ENCODE results near the gene ELFN1.

Gene ELFN1

DNA sequence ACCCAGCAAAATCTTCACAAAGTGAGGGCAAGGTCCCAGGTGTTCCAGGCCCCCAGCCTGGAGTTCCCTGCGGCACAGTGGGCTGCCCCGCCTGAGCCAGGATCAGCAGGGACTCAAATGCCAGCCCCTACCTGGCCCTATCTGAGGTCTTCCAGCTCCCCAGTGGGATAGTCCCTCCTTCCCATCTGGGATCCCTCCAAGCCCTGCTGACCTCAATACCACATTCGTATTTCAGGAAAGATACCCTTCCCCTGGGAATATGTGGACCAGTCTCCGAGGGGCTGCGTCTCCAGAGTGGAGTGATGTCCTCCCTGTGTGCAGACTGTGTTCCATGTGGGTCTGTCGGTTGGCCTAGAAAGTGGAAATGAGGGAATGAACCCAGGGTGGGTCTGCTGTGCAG lies 40.9 kb downstream of the ELFN1 start:
- DNase-seq (ENCODE audit: low read depth), result no peak
- TF ChIP-seq, protein P1, sequence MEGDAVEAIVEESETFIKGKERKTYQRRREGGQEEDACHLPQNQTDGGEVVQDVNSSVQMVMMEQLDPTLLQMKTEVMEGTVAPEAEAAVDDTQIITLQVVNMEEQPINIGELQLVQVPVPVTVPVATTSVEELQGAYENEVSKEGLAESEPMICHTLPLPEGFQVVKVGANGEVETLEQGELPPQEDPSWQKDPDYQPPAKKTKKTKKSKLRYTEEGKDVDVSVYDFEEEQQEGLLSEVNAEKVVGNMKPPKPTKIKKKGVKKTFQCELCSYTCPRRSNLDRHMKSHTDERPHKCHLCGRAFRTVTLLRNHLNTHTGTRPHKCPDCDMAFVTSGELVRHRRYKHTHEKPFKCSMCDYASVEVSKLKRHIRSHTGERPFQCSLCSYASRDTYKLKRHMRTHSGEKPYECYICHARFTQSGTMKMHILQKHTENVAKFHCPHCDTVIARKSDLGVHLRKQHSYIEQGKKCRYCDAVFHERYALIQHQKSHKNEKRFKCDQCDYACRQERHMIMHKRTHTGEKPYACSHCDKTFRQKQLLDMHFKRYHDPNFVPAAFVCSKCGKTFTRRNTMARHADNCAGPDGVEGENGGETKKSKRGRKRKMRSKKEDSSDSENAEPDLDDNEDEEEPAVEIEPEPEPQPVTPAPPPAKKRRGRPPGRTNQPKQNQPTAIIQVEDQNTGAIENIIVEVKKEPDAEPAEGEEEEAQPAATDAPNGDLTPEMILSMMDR (IDR thresholded peaks at IDR 0.05; ENCODE audit: low read depth, low read length, missing control alignments), result no peak
- no peak overlapping the region for H3K4me3 ChIP-seq (ENCODE audit: low read depth, low read length)

DNA sequence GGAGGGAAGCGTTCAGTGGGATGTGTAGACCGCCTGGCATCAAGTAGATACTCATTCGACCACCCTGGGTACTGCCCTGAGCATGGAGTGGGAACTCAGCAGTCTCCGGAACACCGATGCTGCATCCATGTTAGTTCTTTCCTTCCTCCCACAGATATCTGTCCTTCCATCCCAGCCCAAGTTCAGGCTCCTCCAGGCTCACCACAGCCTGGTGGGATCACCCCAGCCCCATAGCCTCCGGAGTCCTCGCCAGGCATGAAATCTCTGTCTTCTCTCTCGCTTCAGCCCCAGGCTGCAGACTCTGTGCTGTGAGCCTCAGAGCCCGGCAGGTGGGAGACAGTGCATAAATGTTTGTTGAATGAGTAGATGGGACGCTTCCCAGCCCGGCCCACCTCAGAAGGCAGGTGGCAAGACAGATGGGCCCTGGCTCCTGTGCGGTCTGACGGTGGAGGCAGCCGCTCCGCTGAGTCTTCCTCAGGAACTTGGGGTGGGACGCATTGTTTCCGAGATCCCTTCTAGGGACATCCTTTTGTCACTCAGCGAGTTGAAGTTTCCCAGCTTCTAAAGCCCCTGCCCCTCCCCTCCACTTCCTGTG lies 42.9 kb downstream of the ELFN1 start:
- TF ChIP-seq, protein P1 (IDR thresholded peaks at IDR 0.05; ENCODE audit: low read depth, low read length, missing control alignments), result no peak
- no peak overlapping the region for H3K4me3 ChIP-seq (ENCODE audit: low read depth, low read length)
- no peak for DNase-seq (ENCODE audit: low read depth)

DNA sequence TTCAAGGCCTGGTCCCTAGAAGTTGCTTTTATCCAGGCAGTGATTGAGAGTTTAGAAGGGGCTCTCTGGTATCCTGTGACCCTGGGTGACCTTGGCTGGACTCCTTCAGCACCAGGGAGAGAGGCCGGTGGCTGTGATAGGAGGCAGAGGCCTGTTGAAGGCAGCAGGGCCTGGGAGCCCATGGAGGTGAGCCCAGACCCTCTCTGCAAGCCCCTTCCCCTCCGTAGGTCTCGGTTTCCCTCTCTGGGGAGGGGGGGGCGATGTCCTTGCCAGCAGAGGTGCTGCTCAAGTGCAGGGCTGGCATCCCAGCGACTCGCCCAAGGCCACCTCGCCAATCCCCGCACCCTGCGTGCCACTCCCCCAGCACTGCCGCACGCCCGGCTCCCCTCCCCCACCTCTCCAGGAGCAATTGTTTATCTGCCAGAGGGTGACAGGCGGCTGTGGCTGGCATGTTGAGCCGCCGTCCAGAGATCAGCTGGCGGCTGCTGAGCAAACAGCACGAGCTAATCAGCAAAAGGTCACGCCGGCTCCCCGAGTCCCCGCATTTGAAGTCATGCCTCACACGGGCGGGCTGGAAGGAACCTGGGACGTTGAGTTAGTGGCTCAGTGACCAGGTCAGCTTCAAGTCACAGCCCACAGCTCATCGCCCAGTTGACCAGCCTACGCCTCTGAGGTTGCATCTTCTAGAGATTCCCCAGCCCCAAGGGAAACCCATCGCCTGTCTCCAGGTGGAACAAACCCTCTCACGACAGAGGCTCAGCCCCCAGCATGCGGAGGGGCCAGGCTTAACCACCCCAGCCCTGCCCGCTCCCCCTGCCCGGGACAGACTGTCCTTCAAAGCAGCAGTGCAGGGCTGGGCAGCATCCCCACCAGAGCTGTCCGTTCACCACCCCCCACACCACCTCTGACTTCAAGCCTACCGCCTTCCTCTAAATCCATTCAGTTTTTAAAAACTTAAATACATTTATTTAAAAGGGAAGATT lies 43.7 kb downstream of the ELFN1 start:
- no peak for DNase-seq (ENCODE audit: low read depth)
- H3K4me3 ChIP-seq (ENCODE audit: low read depth, low read length), result no peak overlapping the region

DNA sequence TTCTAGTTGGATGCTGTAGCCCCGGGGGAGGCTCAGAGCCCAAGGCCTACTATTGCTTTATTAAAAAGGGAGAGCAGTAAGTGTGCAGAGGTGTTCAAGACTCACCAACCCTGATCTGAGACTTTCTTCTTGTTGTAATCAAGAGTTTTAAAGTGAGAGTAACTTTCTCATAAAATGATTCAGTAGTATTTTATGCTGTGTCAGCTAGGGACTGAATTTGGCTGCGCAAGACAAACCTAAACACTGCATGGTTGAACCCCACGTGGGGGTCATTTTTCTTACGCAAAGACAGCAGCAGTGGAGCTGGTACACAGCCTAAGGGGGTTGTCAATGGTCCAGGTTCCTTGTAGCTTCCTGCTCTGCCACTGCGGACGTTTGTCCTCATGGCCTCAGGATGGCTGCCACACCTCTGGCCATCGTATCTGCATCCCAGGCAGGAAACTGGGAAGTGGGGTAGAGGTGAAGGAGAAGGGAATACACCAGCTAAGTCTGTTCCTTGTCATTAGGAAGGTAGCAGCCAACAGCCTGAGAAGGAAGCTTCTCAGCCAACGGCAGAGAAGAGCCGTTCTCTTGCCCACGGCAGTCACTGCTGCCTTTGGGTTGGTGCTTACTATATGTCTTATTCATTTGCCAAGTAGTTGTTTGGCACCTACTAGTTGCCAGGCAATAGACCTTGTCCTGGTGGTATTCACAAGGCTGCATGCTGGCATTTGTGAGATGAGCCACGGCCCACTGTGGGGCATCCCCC lies 44.7 kb downstream of the ELFN1 start:
- no peak for DNase-seq (ENCODE audit: low read depth)
- TF ChIP-seq, protein P1 (IDR thresholded peaks at IDR 0.05; ENCODE audit: low read depth, low read length, missing control alignments), result no peak
- H3K4me3 ChIP-seq (ENCODE audit: low read depth, low read length), result no peak overlapping the region

More for the DNA sequence above, 43.7 kb downstream of the ELFN1 start:
- TF ChIP-seq, protein P1 (IDR thresholded peaks at IDR 0.05; ENCODE audit: low read depth, low read length, missing control alignments), result no peak

DNA sequence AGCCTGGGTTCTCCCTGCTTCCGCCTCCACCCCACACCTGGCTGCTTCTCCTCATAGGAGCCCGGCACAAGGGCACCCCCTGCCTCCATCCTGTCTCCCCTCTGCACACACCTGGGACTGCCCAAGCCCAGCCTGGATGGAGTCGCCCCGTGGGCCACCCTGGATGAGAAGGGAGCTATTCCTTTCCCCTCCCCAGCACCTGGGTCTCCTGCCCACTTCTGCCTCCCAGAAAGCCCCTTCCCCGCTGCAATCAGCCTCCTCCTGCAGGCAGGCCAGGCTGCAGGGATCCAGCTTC lies 45.2 kb downstream of the ELFN1 start:
- TF ChIP-seq, protein P1 (IDR thresholded peaks at IDR 0.05; ENCODE audit: low read depth, low read length, missing control alignments), result no peak
- H3K4me3 ChIP-seq (ENCODE audit: low read depth, low read length), result no peak overlapping the region
- DNase-seq (ENCODE audit: low read depth), result no peak

DNA sequence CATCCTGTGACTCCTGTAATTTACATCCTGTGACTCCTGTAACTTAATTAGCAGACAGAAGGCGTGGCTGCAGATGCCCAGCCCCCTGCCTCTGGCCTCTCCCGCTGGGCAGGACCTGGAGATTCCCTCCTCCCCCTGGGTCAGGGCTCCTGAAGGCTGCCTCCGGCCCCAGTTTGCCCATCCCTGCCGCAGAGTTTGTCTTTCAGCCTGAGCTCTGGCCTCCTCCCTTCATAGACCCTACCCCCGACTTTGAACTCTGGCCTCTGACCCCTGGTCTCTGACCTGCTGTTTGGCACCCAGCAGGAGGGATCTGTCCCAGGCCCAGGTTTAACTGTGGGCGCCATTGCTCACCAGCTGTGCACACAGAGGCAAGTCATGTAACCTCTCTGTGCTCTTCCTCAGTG lies 45.6 kb downstream of the ELFN1 start:
- DNase-seq (ENCODE audit: low read depth), result no peak
- TF ChIP-seq, protein P1 (IDR thresholded peaks at IDR 0.05; ENCODE audit: low read depth, low read length, missing control alignments), result no peak
- no peak overlapping the region for H3K4me3 ChIP-seq (ENCODE audit: low read depth, low read length)
